GM23338 (cell line): Measurements from ENCODE around the gene PIMREG.

Experiments
- CTCF ChIP-seq, 2 experiments: fragments of 200-600 bp in 1 of 2; sonication (generic) in 1 of 2; conservative IDR thresholded peaks; 2 replicates each; pipeline versions ENCODE4 v1.5.1 to v1.6.1; 2016 to 2017; ENCODE audit warnings: antibody characterized with exemption in 2 of 2, low read depth in 2 of 2, mild to moderate bottlenecking in 2 of 2, moderate library complexity in 1 of 2
- EZH2 ChIP-seq: fragments of 200-600 bp; sonication (generic); IDR thresholded peaks from one replicate; pipeline ENCODE4 v1.8.0; 2017; ENCODE audit warnings: antibody characterized with exemption, mild to moderate bottlenecking, low read depth; ENCODE audit not compliant: unreplicated experiment
- EZH2phosphoT487 ChIP-seq: fragments of 200-600 bp; sonication (generic); IDR thresholded peaks from one replicate; pipeline ENCODE4 v1.8.1; 2018; ENCODE audit warnings: antibody characterized with exemption; ENCODE audit not compliant: unreplicated experiment
- JUNB ChIP-seq: IDR thresholded peaks from one replicate; pipeline ENCODE4 v1.6.1; 2016; ENCODE audit warnings: antibody characterized with exemption; ENCODE audit not compliant: unreplicated experiment
- POLR2AphosphoS5 ChIP-seq: IDR thresholded peaks from 2 replicates; pipeline ENCODE4 v1.6.1; 2016; ENCODE audit warnings: antibody characterized with exemption, low read depth

- no peak for TF ChIP-seq POLR2AphosphoS5
- no peak for TF ChIP-seq EZH2phosphoT487
- peak; percentile 28 to 59 for TF ChIP-seq CTCF (conservative IDR thresholded peaks at IDR 0.05; ENCODE audit: low read depth in 2 of 2)
- TF ChIP-seq EZH2 = no peak
- no peak for TF ChIP-seq JUNB
These were observed 13.5 kb upstream of the PIMREG start for GRCh38 chr17:6430769-6431168.
